Activated CD4-positive, alpha-beta T cell treated with anti-CD3 and anti-CD28 coated beads for 4 hours (primary cell): Measurements from ENCODE around the gene HYAL2.

Experiments
- DNase-seq, 2 donors: peaks; one replicate each; pipeline ENCODE4 v3.0.0-alpha.2; 2020

Gene HYAL2

DNA sequence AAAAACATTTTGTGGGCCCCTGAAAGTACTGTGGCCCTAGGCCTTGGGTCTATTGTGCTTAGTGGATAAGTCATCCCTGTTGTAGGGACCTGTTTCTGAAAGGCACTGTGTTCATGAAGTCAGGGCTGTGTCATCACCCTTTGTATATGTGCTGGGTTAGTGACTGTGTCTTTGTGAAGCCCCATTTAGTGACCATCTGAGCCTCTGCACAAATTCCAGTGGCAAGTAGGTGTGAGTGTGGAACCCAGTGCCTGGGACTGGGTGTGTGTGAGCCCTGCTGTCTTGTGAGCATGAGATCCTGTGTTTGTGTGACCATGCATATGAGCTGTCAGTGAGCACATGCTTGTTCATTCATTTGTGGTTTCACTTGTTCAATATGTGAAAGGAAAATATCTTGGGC is 17.9 kb downstream of the HYAL2 start:
- no peak for DNase-seq

- DNase-seq: no peak
These were observed 19.3 kb downstream of the HYAL2 start, which contains the start of gene HYAL1 for GRCh38 chr3:50303013-50303815. Gene HYAL1, minus strand, starts transcription at chr3:50303574. Its CDS starts 618 bp downstream, at chr3:50302956.

DNA sequence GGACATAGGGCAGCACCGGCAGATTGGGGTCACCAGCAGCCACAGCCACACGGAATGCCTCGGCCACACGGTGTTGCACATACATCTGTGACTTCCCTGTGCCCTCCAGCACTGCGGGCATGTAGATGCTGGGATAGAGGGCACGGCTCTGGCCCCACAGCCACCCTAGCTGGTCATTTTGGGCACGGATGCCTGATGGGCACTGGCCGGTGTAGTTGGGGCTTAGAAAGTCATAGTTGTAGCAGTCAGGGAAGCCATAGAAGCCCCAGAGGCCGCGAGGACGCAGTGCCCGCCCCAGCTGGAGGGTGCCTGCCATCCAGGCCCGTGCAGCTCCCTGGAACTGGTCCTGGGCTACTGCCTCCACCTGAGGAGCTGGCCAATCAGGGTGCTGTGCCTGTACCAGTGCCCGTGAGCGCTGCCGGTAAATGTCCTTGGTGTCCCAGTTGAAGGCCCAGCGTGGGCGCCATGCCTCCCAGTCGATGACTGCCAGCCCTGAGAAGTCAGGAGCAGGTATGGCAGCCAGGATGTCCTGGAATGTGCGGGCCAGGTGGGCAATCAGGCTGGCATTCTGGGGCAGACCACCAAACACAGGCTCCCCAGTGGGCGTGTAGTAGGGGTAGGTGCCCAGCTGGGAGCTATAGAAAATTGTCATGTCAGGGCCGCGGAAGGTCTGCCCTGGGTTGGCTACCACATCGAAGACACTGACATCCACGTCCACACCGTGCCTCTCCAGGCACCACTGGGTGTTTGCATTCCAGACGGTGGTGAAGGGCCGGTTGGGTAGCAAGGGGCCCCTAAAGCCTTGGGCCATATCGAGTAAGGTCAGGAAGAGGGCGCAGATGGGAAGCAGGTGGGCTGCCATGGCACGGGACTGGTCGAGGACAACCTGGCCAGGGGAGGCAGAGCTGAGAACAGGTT is 20.2 kb downstream of the HYAL2 start:
- DNase-seq: no peak

DNA sequence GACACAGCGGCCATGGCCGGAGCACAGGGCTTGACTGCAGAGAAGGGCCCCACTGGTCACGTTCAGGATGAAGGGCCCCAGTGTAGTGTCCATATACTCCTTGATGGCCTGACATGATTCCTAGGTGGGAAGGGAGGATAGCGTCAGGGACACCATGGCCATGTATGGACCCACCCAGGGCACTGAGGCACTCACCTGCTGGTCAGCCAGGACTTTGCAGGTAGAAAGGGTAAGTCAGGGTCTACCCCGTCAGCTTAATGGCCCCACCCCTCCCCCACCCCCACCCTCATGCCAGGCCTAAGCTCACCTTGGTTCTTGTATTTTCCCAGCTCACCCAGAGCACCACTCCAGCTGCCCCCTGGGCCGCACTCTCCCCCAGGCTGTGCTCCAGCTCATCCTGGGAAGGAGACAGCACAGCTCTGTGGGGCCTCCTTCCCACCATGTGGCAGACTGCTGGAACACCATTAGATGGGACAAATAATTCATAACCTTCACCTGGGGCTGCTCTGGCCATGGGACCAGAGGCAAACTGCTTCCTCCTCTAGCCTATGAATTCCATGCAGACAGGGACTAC is 21.8 kb downstream of the HYAL2 start:
- no peak for DNase-seq

DNA sequence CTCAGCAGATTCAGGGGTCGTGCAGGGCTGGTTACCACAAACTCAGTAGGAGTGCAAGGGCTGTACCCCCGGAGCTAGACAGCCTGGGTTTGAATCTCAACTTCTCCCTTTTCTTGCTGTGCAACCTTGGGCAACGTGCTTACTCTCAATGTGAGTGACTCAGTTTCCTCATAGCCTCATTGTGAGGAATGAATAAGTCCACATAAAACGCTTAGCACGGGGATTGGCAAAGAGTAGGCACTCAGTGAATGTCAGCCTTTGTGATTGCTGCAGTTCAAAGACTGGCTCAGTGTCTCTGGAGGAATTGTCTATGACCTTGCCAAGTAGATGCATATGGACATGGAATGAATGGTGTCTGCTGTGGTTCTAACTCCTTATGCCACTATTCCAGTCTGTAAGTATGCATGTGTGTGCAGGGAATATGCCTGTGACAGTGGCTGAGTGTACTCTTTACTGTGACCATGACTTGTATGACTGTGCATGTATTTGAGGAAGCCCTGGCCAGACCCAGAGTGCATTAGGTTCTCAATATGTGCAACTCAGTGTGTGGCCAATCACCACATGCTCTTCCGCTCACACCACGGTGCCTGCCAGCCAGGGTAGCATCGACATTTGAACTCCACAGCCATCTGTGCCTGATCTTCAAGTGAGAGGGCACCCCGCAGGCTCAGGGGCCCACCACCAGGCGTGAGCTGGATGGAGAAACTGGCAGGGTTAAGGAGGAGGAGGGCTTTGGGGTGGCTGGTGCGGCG is 22.4 kb downstream of the HYAL2 start:
- no peak for DNase-seq

GRCh38 chr3:50299638-50299928 is 23.0 kb downstream of the HYAL2 start:
- DNase-seq: no peak

GRCh38 chr3:50298836-50299637 is 23.5 kb downstream of the HYAL2 start, which contains the start of the genes HYAL3 and NAA80:
Gene HYAL3, minus strand, starts transcription at chr3:50299405. Its CDS starts 3,803 bp downstream, at chr3:50295602.
Gene NAA80, minus strand, starts transcription at chr3:50299405. Its CDS starts 1,942 bp downstream, at chr3:50297463.
- DNase-seq: peak; percentile 99 to 100

- DNase-seq: no peak
These were observed 24.4 kb downstream of the HYAL2 start for GRCh38 chr3:50297896-50298725.

- no peak for DNase-seq
These were observed 25.2 kb downstream of the HYAL2 start for GRCh38 chr3:50297384-50297775.

DNA sequence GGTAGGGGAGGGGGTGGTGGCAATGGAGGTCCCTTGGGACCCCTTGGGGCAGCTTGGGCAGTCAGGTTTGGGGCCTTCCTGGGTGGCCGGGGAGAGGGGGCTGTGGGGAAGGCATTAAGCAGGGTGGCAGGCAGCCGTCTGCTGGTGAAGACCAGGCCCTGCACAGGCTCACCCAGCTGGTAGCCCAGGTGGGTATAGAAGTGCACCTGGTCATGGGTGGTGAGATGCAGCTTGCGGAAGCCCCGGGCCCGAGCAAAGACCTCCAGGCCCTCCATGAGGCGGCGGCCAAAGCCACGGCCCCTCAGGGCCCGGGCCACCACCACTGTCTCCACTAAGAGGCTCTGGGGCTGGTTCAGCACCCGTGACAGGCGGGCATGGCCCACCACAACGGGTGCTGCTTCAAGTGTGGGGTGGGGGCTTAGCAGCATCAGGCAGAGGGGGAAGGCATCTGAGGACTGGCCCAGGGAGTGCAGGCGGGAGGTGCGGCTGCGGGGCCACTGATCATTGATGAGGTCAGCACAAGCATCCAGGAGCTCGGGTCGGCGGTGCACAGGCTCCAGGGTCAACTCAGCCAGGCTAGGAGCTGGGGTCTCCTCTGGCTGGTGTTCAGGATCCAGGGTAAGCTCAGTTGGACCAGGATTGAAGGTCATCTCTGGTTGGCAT is 25.7 kb downstream of the HYAL2 start:
- no peak for DNase-seq

GRCh38 chr3:50295553-50296431 is 26.8 kb downstream of the HYAL2 start:
- no peak for DNase-seq

- DNase-seq: no peak
These were observed 27.8 kb downstream of the HYAL2 start for GRCh38 chr3:50294492-50295403.

DNA sequence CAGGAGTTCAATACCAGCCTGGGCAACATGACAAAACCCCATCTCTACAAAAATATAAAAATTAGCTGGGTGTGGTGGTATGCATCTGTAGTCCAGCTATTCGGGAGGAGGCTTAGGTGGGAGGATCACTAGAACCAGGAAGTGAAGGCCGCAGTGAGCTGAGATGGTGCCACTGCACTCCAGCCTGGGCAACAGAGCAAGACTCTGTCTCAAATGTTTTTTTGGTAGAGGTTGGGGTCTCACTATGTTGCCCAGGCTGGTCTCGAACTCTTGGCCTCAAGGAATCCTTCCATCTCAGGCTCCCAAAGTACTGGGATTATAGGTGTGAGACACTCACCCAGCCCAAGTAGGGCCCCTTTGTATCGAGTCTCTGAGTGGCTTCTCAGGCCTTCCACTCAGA is 28.5 kb downstream of the HYAL2 start:
- no peak for DNase-seq

DNA sequence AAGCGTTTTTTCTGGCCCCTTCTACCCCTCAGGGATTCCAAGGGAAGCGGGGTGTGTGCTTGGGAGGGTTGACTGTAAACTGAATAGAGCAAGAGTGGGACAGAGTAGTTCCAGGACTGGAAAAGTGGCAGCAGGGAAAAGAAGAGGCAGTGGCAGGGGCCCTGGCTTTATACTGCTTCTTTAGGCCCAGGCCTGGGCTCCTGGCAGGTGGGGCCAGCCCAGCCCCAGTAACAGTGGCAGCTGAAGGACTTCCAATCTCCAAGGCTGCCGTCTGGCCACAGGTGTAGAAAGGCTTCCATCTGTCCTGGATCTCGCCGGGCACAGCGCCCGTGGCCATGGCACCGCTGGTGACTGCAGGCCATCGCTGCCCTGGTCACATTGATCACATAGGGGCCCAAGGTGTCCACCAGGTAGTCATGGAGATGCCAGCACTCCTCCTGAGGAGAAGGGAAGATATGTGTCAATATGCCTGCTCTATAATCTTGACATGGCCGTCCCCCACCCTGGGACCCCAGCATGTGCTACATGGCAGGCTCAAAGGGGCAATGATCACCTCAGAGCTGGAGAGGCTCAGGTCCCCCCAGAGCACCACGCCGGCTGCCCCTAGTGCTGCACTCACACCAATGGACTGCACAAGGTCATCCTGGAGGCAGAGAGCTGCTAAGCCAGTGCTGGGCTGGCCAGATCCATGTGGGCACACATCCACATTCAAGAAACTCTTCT is 29.3 kb downstream of the HYAL2 start:
- no peak for DNase-seq

DNA sequence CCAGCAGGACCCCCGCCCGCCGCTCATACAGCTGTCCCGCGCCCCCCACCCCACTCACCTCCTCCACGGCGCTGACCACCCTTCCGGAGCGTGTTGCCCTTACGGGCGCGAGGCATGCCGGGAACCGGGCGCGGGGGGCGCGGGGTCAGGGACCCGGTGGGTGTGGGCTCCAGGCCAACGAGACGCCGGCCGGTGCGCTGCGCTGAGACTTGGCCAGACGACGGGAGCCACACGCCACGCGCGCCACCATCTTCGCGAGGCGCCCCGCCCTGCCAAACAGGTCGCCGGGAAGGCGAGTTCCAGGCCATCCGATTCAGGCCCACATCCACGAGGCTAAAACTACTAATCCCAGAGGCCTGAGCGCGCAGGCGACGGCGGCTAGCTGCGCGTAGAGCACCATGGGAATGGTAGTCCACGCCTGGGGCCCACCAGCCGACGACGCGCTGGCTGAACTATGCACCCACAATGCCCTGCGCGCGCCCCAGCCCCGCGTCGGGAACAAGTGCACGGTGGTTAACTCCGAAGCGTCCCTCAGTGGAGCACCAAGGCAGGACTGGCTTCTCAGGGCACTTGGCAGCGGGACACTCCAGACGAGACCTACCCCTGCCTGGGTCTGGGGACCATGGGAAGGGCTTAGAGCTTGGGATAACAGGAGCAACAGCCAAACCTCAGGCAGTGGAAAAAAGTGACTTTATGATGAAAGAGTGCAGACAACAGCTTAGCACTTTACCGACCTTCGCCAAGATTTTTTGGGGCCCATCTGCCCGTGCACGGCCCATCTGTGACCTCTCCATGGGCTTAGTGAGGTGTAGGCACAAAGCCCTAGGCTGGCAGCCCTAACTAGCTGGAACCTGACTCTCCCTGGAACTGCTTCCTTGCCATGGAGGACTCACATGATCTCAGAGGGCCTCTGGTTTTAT is 30.1 kb downstream of the HYAL2 start, which contains the start of gene IFRD2:
IFRD2 (minus strand) TSS at position 271 of the 920 bp plus-strand sequence; CDS start at position 116, 155 bp downstream.
- peak; percentile 94 to 95 for DNase-seq

GRCh38 chr3:50290161-50290641 is 32.3 kb downstream of the HYAL2 start:
- no peak for DNase-seq
